SK-N-SH treated with all-trans-retinoic acid at 6 μM for 48 hours (cell line): ENCODE measurements around the gene HSD17B14.

Experiments
- ARNTL ChIP-seq: fragments of 450-650 bp; formaldehyde crosslinking; IDR thresholded peaks from 2 replicates; pipeline ENCODE4 v1.5.0; 2020; ENCODE audit warnings: low read depth, mild to moderate bottlenecking, moderate library complexity, borderline replicate concordance
- CREB5 ChIP-seq: fragments of 250-450 bp; sonication (Bioruptor Pico); IDR thresholded peaks from 2 replicates; pipeline ENCODE4 v1.5.1; 2020; ENCODE audit warnings: low read depth, mild to moderate bottlenecking, moderate library complexity
- CSRNP3 ChIP-seq: fragments of 250-450 bp; sonication (Bioruptor Pico); IDR thresholded peaks from 2 replicates; pipeline ENCODE4 v1.5.1; 2021; ENCODE audit warnings: mild to moderate bottlenecking, moderate library complexity
- PATZ1 ChIP-seq: fragments of 250-450 bp; sonication (Bioruptor Pico); IDR thresholded peaks from 2 replicates; pipeline ENCODE4 v1.8.0; 2020; ENCODE audit warnings: mild to moderate bottlenecking, moderate library complexity, borderline replicate concordance

GRCh38 chr19:48805452-48805851, 30.8 kb downstream of the HSD17B14 start:
- TF ChIP-seq CREB5 (CRISPR knock-in tag) (no peak), CSRNP3 (CRISPR knock-in tag) (no peak), ARNTL (CRISPR knock-in tag) (no peak), PATZ1 (CRISPR knock-in tag) (no peak)
